SHP77 treated with DMSO at 0.1 percent for 48 hours (cell line): ENCODE measurements around the gene TUT4.

ENCODE experiments used
- DNase-seq: peaks from one replicate; lab custom pipeline; 2025; lab: John Stamatoyannopoulos, UW

The TUT4 gene

DNA sequence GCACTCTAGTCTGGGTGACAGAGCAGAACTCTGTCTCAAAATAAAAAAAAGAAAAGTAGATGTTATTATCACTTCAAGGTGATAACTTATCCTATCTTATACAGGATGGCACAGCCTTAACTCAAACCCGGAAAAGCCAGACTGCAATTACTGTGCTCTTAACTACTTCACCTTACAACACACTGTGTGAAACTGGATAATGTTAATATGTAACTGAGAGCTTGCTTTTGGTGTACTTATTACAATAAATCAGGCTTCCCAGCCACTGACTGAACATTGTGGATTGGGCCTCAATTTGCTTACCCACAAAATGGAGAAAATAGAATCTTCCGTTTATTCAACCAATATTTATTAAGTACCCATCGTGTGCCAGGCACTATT is 150.0 kb downstream of the TUT4 start:
- DNase-seq = no peak

DNA sequence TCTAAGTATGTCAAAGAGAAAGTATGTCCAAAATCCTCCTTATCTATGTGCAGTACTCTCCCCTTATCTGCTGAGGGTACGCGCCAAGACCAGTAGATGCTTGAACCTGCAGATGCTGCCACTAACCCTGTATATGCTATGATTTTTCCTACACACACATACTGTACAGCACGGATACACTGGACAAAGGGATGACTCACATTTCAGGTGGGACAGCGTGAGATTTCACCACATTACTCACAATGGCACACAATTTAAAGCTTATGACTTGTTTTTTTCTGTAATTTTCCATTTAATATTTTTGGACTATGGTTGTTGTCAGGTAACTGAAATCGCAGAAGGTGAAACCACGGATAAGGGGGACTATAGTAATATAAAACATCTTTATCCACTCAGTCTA is 152.8 kb downstream of the TUT4 start:
- no peak for DNase-seq

DNA sequence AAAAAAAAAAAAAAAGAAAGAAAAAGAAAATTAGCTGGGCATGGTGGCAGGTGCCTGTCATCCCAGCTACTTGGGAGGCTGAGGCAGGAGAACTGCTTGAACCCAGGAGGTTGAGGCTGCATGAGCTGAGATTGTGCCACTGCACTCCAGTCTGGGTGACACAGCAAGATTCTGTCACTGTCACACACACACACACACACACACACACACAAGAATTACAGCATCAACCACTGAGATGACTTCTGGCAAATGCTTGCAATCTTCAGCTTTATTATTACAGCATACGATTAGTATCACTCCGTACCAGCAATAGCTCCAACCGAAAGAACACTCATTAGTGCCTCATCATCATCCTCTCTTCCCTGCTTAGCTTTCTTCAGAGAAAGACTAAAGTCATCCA is 153.3 kb downstream of the TUT4 start:
- no peak for DNase-seq

DNA sequence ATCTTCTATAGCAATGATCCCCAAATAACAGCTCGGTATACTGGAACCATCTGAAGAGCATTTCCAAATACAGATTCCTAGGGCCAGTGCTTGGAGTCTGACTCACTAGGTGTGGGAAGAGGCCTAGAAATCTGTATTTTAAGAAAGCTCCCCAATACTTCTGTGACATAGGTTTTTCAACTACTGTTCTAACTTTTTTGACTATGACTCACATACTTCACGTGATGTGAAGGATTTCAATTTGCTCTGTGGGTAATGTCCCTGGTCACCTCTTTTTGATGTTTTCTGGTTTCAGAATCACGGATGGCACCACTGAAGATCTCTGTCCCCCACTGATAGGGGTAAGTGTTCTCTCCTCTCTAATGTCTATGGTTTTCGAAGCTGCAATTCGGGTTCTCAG is 159.7 kb downstream of the TUT4 start:
- DNase-seq = no peak

DNA sequence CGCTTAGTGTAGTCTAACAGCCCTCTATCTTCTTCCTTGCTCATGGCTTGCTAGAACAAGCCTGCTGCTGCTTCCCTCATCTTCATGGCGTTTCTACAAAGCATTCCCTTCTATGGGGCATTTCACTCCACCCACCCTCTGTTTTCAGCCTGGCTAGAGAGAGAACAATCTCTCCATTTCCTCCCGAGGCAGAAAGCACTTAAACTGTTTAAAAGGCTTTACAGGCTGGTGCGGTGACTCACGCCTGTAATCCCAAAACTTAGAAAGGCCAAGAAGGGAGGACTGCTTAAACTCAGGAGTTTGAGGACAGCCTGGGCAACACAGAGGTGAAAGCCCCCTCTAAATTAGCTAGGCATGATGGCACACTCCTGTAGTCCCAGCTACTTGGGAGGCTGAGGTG is 166.4 kb downstream of the TUT4 start:
- no peak for DNase-seq

DNA sequence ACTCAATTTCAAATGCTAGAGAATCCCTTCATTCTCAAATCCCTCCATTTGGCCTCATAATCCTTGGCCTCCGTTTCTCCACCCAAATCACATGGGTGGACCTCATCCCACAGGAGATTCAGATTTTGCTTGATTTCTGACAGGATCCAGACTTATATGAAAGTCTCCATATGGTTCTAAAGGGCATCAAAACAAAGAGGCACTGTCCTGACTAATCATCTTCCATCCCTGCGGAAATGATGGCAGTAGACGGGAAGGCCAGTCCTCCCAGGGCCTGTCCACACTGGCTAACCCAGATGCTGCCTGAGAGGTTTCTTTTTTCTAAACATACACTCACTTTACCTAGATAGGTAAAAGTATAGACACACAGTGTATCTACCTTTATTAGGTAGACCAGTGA is 167.5 kb downstream of the TUT4 start:
- no peak for DNase-seq
